ENCODE measurements around the gene GSG1L. TPM values are rescaled to one million over a fixed set of nuclear protein-coding genes. Genes with fewer than 3 reads are reported as not detected.

GSG1L gene
- polyA plus RNA-seq, 3 donors: not detected

DNA sequence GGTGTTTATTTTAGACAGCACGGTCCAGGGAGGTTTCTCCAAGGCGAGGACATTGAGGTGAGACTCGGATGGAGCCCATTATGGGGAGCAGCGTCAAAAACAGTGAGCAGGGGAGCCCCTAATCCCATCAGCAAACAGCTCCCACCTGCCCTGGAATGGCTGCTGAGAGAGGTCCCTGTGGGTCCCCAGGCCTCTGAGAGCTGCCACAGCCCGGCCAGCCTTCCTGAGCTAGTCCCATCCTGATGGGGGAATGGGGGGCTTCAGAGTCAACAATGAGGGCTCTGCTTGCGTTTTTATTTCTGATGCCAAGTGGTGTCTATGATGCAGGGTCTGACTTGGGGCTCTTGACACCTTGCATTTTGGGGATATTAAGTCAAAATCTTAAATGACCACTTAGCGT is 128.4 kb downstream of the GSG1L start:
- Histone ChIP-seq H3K27ac (ENCODE audit: low read depth in 1 of 2, low read length in 2 of 2) (no peak overlapping the region), H3K36me3 (replicated peaks in 1 of 2; ENCODE audit: control insufficient read depth in 1 of 2, insufficient read depth in 2 of 2, low read length in 2 of 2) (no peaks in the 10 kb centered on the region), H3K4me3 (replicated peaks in 1 of 3; ENCODE audit: low read depth in 2 of 3, low read length in 3 of 3) (no peak overlapping the region), H3K79me2 (ENCODE audit: insufficient read depth, low read length) (no peaks in the 10 kb centered on the region), H3K27me3 (ENCODE audit: control insufficient read depth in 2 of 2, insufficient read depth in 2 of 2, low read length in 2 of 2) (no peaks in the 10 kb centered on the region), H2AFZ (ENCODE audit: insufficient read depth, low read depth, low read length, poor library complexity, severe bottlenecking) (no peak overlapping the region), H3K4me1 (ENCODE audit: control insufficient read depth in 1 of 2, insufficient read depth in 2 of 2, low read length in 2 of 2) (no peaks in the 10 kb centered on the region), H4K20me1 (ENCODE audit: insufficient read depth, low read length) (no peaks in the 10 kb centered on the region), H3K4me2 (replicated peaks; ENCODE audit: extremely low read depth, low read length, poor library complexity, severe bottlenecking) (no peak overlapping the region), H3K9ac (ENCODE audit: insufficient read depth, low read length, poor library complexity, severe bottlenecking) (no peak overlapping the region), H3K9me3 (replicated peaks in 1 of 2; ENCODE audit: control insufficient read depth in 1 of 2, insufficient read depth in 1 of 2, low read length in 2 of 2) (peaks cover 0 to 5% of the 10 kb centered on the region in 2 donors)
- Mint-ChIP-seq H3K4me1 (no peaks in the 10 kb centered on the region), H3K4me3 (no peak overlapping the region), H3K27ac (no peak overlapping the region), H3K36me3 (no peaks in the 10 kb centered on the region), H3K27me3 (ENCODE audit: low read depth in 3 of 3) (peaks cover 0 to 2% (median under 1%) of the 10 kb centered on the region in 3 donors), H3K9me3 (peaks cover 0 to 11% (median 6%) of the 10 kb centered on the region in 7 donors)
- TF ChIP-seq, protein P1, sequence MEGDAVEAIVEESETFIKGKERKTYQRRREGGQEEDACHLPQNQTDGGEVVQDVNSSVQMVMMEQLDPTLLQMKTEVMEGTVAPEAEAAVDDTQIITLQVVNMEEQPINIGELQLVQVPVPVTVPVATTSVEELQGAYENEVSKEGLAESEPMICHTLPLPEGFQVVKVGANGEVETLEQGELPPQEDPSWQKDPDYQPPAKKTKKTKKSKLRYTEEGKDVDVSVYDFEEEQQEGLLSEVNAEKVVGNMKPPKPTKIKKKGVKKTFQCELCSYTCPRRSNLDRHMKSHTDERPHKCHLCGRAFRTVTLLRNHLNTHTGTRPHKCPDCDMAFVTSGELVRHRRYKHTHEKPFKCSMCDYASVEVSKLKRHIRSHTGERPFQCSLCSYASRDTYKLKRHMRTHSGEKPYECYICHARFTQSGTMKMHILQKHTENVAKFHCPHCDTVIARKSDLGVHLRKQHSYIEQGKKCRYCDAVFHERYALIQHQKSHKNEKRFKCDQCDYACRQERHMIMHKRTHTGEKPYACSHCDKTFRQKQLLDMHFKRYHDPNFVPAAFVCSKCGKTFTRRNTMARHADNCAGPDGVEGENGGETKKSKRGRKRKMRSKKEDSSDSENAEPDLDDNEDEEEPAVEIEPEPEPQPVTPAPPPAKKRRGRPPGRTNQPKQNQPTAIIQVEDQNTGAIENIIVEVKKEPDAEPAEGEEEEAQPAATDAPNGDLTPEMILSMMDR (IDR thresholded peaks at IDR 0.05): no peak
- 66% methylated on average over 2 of the region's 7 CpGs for WGBS (ENCODE audit: insufficient coverage)
- intact Hi-C loops (cut with micrococcal nuclease): no loop called here
- no peak for DNase-seq

DNA sequence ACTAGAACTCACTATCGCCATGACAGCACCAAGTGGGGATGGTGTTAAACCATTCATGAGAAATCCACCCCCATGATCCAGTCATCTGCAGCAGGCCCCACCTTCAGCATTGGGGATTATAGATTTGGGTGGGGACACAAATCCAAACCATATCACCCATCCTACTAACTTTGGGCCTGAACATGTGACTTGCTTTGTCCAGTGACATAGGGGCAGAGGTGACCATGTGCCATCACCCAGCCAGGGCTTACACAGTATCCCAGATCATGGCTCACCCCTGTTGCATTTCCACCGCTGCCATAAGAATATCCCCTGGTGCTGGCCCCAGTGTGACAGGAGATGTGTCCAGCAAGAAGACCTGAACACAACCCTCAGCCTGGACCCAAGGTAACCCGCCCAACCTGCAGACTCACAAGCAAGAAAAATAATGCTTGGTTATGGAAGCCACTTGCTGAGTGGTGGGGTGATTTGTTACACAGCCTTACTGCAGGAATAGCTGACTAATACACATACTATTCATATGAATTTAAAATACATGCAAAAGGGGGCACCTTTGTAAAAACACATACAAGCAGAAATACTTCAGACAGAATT is 130.9 kb downstream of the GSG1L start:
- H3K4me1 Mint-ChIP-seq: no peaks in the 10 kb centered on the region
- H3K27me3 ChIP-seq (ENCODE audit: control insufficient read depth in 2 of 2, insufficient read depth in 2 of 2, low read length in 2 of 2): no peaks in the 10 kb centered on the region
- no peak overlapping the region for H3K4me3 ChIP-seq (replicated peaks in 1 of 3; ENCODE audit: low read depth in 2 of 3, low read length in 3 of 3)
- H3K27me3 Mint-ChIP-seq (ENCODE audit: low read depth in 3 of 3): peaks cover 2 to 4% (median 2%) of the 10 kb centered on the region in 3 donors
- no peaks in the 10 kb centered on the region for H3K79me2 ChIP-seq (ENCODE audit: insufficient read depth, low read length)
- H3K4me3 Mint-ChIP-seq: no peak overlapping the region
- H3K27ac ChIP-seq (ENCODE audit: low read depth in 1 of 2, low read length in 2 of 2): no peak overlapping the region
- intact Hi-C loops (cut with micrococcal nuclease): no loop called here
- peaks cover 0 to 11% (median 6%) of the 10 kb centered on the region in 7 donors for H3K9me3 Mint-ChIP-seq
- no peak overlapping the region for H3K9ac ChIP-seq (ENCODE audit: insufficient read depth, low read length, poor library complexity, severe bottlenecking)
- H4K20me1 ChIP-seq (ENCODE audit: insufficient read depth, low read length): no peaks in the 10 kb centered on the region
- no peaks in the 10 kb centered on the region for H3K36me3 ChIP-seq (replicated peaks in 1 of 2; ENCODE audit: control insufficient read depth in 1 of 2, insufficient read depth in 2 of 2, low read length in 2 of 2)
- no CpG with 5 or more reads among the region's 3 CpGs for WGBS (ENCODE audit: insufficient coverage)
- TF ChIP-seq, protein P1 (IDR thresholded peaks at IDR 0.05): no peak
- no peaks in the 10 kb centered on the region for H3K36me3 Mint-ChIP-seq
- H2AFZ ChIP-seq (ENCODE audit: insufficient read depth, low read depth, low read length, poor library complexity, severe bottlenecking): no peak overlapping the region
- H3K4me1 ChIP-seq (ENCODE audit: control insufficient read depth in 1 of 2, insufficient read depth in 2 of 2, low read length in 2 of 2): no peaks in the 10 kb centered on the region
- H3K4me2 ChIP-seq (replicated peaks; ENCODE audit: extremely low read depth, low read length, poor library complexity, severe bottlenecking): no peak overlapping the region
- no peak for DNase-seq
- peaks cover 0 to 5% of the 10 kb centered on the region in 2 donors for H3K9me3 ChIP-seq (replicated peaks in 1 of 2; ENCODE audit: control insufficient read depth in 1 of 2, insufficient read depth in 1 of 2, low read length in 2 of 2)
- H3K27ac Mint-ChIP-seq: no peak overlapping the region

All from CD14-positive monocyte (primary cell).